ENCODE measurements around the gene KCNG4. TPM values are rescaled to one million over a fixed set of nuclear protein-coding genes. Genes with fewer than 3 reads are reported as not detected.

KCNG4 gene
- total RNA-seq, 1 experiment from 2014 or later, result not detected

- Mint-ChIP-seq H3K4me3 (no peak overlapping the region), H3K27ac (no peak overlapping the region), H3K27me3 (ENCODE audit: low read depth) (peaks cover 3% of the 10 kb centered on the region; the same call in 1 of the 2 replicates), H3K36me3 (ENCODE audit: insufficient read depth in 1 of 3, low read depth in 3 of 3) (no peaks in the 10 kb centered on the region), H3K9me3 (no peaks in the 10 kb centered on the region), H3K4me1 (peaks cover 5 to 12% of the 10 kb centered on the region in 2 experiments)
- no peak for DNase-seq
- Histone ChIP-seq H3K56ac (ENCODE audit: insufficient read length, low read depth, low read length) (no peak overlapping the region), H4K91ac (ENCODE audit: insufficient read length, low read depth, low read length) (no peak overlapping the region), H3K9ac (ENCODE audit: extremely low read depth, insufficient read length, low read length) (no peak overlapping the region), H3K18ac (ENCODE audit: insufficient read length, low read depth, low read length) (no peak overlapping the region), H3K9me3 (ENCODE audit: control insufficient read depth, low read depth, low read length) (no peaks in the 10 kb centered on the region), H2BK15ac (ENCODE audit: low read depth, low read length) (no peak overlapping the region), H2BK12ac (ENCODE audit: insufficient read length, low read depth, low read length) (no peak overlapping the region), H2BK5ac (ENCODE audit: insufficient read length, low read length) (no peak overlapping the region), H2AK5ac (ENCODE audit: insufficient read length, low read length) (no peak overlapping the region), H3K79me2 (ENCODE audit: insufficient read depth, low read length) (no peaks in the 10 kb centered on the region), H3K23me2 (ENCODE audit: insufficient read length, low read depth, low read length, poor library complexity, severe bottlenecking) (no peaks in the 10 kb centered on the region), H2AFZ (ENCODE audit: low read length) (no peak overlapping the region), H2BK120ac (ENCODE audit: low read depth, low read length, poor library complexity, severe bottlenecking) (no peak overlapping the region), H4K8ac (replicated peaks; ENCODE audit: insufficient read length, low read depth, low read length) (no peak overlapping the region), H3K4ac (ENCODE audit: low read depth, low read length) (no peak overlapping the region), H3K23ac (ENCODE audit: insufficient read length, low read depth, low read length) (no peak overlapping the region), H4K20me1 (ENCODE audit: control insufficient read depth, insufficient read depth, insufficient read length) (no peaks in the 10 kb centered on the region), H3T11ph (ENCODE audit: low read length) (no peak overlapping the region), H4K5ac (ENCODE audit: insufficient read length, low read depth, low read length) (no peak overlapping the region), H3K27ac (ENCODE audit: insufficient read length, low read depth, low read length) (no peak overlapping the region), H3K27me3 (ENCODE audit: insufficient read depth, low read length) (no peaks in the 10 kb centered on the region; the same call in 1 of the 2 replicates), H3K14ac (ENCODE audit: insufficient read depth, low read length) (no peak overlapping the region), H3K4me2 (ENCODE audit: insufficient read depth, insufficient read length, low read length) (no peak overlapping the region), H2BK20ac (ENCODE audit: low read depth, low read length, poor library complexity, severe bottlenecking) (no peak overlapping the region), H3K4me1 (ENCODE audit: insufficient read depth, low read length) (no peaks in the 10 kb centered on the region), H3K79me1 (ENCODE audit: insufficient read depth, low read depth, low read length, poor library complexity, severe bottlenecking) (no peaks in the 10 kb centered on the region)
- WGBS (ENCODE audit: extremely low coverage, insufficient read length, low lambda C conversion rate), result no CpG with 5 or more reads among the region's 4 CpGs
- no peak for TF ChIP-seq CTCF (conservative IDR thresholded peaks at IDR 0.05)
These were observed 27.2 kb downstream of the KCNG4 start for GRCh38 chr16:84212631-84213030.
